Neural crest cell (in vitro differentiated cells): ENCODE measurements around the gene CARMIL1. TPM values are rescaled to one million over a fixed set of nuclear protein-coding genes. Genes with fewer than 3 reads are reported as not detected.

Experiments
- DNase-seq: peaks from one replicate; pipeline ENCODE4 v3.0.0; 2021; ENCODE audit warnings: low read depth, mixed read lengths, low spot score
- H3K27ac Mint-ChIP-seq: one replicate; pipeline ENCODE4 v1.8.0; 2021; ENCODE audit warnings: mild to moderate bottlenecking, mixed read lengths; ENCODE audit not compliant: unreplicated experiment
- H3K27me3 Mint-ChIP-seq: 2 replicates; pipeline ENCODE4 v1.8.0; 2021; ENCODE audit warnings: low read depth, mild to moderate bottlenecking, mixed read lengths
- H3K36me3 Mint-ChIP-seq: 2 replicates; pipeline ENCODE4 v1.8.0; 2021; ENCODE audit warnings: low read depth, mild to moderate bottlenecking, mixed read lengths
- H3K4me1 Mint-ChIP-seq: 2 replicates; pipeline ENCODE4 v1.8.0; 2021; ENCODE audit warnings: mixed read lengths
- H3K4me3 Mint-ChIP-seq: one replicate; pipeline ENCODE4 v1.8.0; 2021; ENCODE audit warnings: mild to moderate bottlenecking, mixed read lengths
- H3K9me3 Mint-ChIP-seq: 2 replicates; pipeline ENCODE4 v1.8.0; 2021; ENCODE audit warnings: mixed read lengths
- CTCF ChIP-seq: fragments of 200-600 bp; sonication (generic); conservative IDR thresholded peaks from 2 replicates; pipeline ENCODE4 v1.5.0; 2021; ENCODE audit warnings: antibody characterized with exemption, mild to moderate bottlenecking
- total RNA-seq: library from RNA; stranded (reverse); gene quantifications from 2 replicates; pipeline ENCODE4 v1.2.1, GENCODE V29; 2021

CARMIL1 gene
- total RNA-seq, 1 donor from 2014 or later: 4.5 TPM

DNA sequence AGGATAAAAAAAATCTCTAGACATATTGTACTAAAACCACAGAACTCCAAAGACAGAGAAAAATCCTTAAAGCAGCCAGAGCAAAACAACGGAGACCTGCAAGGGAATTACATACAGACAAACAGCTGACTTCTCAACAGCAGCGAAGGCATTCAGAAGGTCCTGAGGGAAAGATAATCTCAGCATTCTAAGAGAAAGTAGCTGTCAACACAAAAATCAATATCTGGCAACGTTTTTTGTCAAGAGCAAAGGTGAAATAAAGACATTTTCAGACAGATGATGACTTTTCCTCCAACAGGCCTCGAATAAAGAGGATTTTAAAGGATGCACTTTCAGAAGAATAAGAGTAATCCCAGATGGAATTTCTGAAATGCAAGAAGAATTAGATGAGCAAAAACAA, 366.7 kb downstream of the CARMIL1 start:
- Mint-ChIP-seq H3K27me3 (peaks cover 79% of the 10 kb centered on the region), H3K36me3 (no peaks in the 10 kb centered on the region), H3K9me3 (no peaks in the 10 kb centered on the region), H3K27ac (no peak overlapping the region), H3K4me1 (peaks cover 5% of the 10 kb centered on the region), H3K4me3 (no peak overlapping the region)
- no peak for TF ChIP-seq CTCF
- no peak for DNase-seq

- Mint-ChIP-seq H3K4me3 (no peak overlapping the region), H3K27me3 (peaks cover 91% of the 10 kb centered on the region), H3K36me3 (no peaks in the 10 kb centered on the region), H3K4me1 (peaks cover 4% of the 10 kb centered on the region), H3K9me3 (no peaks in the 10 kb centered on the region), H3K27ac (no peak overlapping the region)
- DNase-seq: no peak
- TF ChIP-seq CTCF: no peak
Observed at GRCh38 chr6:25649611-25650010, 370.4 kb downstream of the CARMIL1 start.

- H3K4me1 Mint-ChIP-seq: peaks cover 4% of the 10 kb centered on the region
- H3K36me3 Mint-ChIP-seq: no peaks in the 10 kb centered on the region
- peak within 1 kb of the TSS; percentile 50 for H3K4me3 Mint-ChIP-seq
- no peak within 1 kb of the TSS for H3K27ac Mint-ChIP-seq
- TF ChIP-seq CTCF: no peak
- DNase-seq: peak; percentile 77
- H3K27me3 Mint-ChIP-seq: peaks cover 87% of the 10 kb centered on the region
- no peaks in the 10 kb centered on the region for H3K9me3 Mint-ChIP-seq
Observed at GRCh38 chr6:25652007-25652515, 372.9 kb downstream of the CARMIL1 start, which contains the start of gene SCGN. Gene SCGN, plus strand, starts transcription at chr6:25652215. Its CDS starts 189 bp downstream, at chr6:25652404.

- H3K27ac Mint-ChIP-seq: no peak overlapping the region
- peaks cover 4% of the 10 kb centered on the region for H3K4me1 Mint-ChIP-seq
- peaks cover 64% of the 10 kb centered on the region for H3K27me3 Mint-ChIP-seq
- no peaks in the 10 kb centered on the region for H3K36me3 Mint-ChIP-seq
- no peaks in the 10 kb centered on the region for H3K9me3 Mint-ChIP-seq
- no peak for TF ChIP-seq CTCF
- no peak for DNase-seq
- no peak overlapping the region for H3K4me3 Mint-ChIP-seq
Observed at GRCh38 chr6:25655723-25656122, 376.5 kb downstream of the CARMIL1 start.

DNA sequence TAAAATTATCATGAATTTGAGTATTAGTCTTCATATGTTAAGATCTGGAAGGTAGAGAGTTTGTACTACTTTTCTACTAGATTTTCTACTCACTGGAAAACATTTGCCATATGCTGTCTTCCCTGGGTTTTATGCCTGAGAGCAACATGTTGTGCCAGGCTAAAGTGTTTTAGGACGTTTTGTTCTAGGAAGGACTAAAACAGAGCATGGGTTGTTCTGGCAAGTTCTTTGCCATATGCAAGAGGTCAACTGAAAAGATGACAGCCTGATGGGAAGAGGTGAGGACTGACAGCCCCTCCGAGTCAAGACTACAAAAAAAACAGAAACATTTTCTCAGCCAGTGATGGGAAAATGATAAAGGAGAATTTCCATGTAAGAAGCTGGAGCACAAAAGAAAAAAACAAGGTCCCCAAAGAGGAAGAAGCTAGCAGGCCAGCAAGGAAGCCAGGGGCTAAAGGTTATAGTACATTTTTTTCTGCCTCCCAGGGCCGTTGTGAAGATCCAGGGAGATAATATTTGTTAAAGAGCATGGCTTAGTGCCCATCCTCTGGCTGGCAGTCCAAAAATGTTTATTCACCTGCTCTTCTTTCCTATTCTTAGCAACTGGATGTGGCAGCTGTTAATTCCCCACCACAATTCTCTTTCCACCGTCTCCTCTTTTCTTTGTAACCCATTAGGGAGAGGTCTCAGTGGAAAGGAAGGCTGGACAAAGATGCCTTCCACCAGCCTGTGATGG, 380.6 kb downstream of the CARMIL1 start:
- DNase-seq: no peak
- H3K27ac Mint-ChIP-seq: no peak overlapping the region
- no peaks in the 10 kb centered on the region for H3K9me3 Mint-ChIP-seq
- no peaks in the 10 kb centered on the region for H3K4me1 Mint-ChIP-seq
- peaks cover 42% of the 10 kb centered on the region for H3K27me3 Mint-ChIP-seq
- no peak for TF ChIP-seq CTCF
- no peaks in the 10 kb centered on the region for H3K36me3 Mint-ChIP-seq
- H3K4me3 Mint-ChIP-seq: no peak overlapping the region
